IMR-90 (cell line): ENCODE data around the gene MAD2L2. TPM values are rescaled to one million over a fixed set of nuclear protein-coding genes. Genes with fewer than 3 reads are reported as not detected.

Experiments
- ATAC-seq: fragments of 200-7000 bp; cut with Tn5 transposase; 2 replicates; pipeline ENCODE4 v1.9.1; 2020; ENCODE audit warnings: low read depth, mild to moderate bottlenecking, moderate library complexity
- BruUV-seq: library from RNA; stranded (reverse); fragments of 400-500 nt; replicated peaks from 2 replicates; lab custom pipeline; 2021; lab: Mats Ljungman, UMichigan
- CTCF ChIA-PET: fragments of 300-600 bp; formaldehyde crosslinking; extraction: SDS; loops from one replicate; lab custom pipeline; 2021; ENCODE audit warnings: antibody characterized with exemption; lab: Yijun Ruan, JAX
- POLR2A ChIA-PET: fragments of 300-600 bp; sonication (Branson Sonifier 250); formaldehyde crosslinking; loops from one replicate; lab custom pipeline; 2022; ENCODE audit warnings: antibody characterized with exemption; ENCODE audit not compliant: unreplicated experiment; lab: Charles Lee
- DNase-seq: peaks from one replicate; pipeline ENCODE4 v3.0.0; 2013
- H2AFZ ChIP-seq: replicated peaks from 2 replicates; pipeline ENCODE3; 2013; ENCODE audit warnings: low read length, mild to moderate bottlenecking; ENCODE audit not compliant: poor library complexity
- H2AK5ac ChIP-seq: 2 replicates; pipeline ENCODE4 v1.6.1; 2013; ENCODE audit warnings: low read depth, low read length, inconsistent platforms
- H2AK9ac ChIP-seq: replicated peaks from 2 replicates; pipeline ENCODE3; 2013; ENCODE audit warnings: mild to moderate bottlenecking, low read depth, low read length, moderate library complexity; ENCODE audit not compliant: poor library complexity
- H2BK120ac ChIP-seq: 2 replicates; pipeline ENCODE4 v1.6.1; 2013; ENCODE audit warnings: low read depth, low read length, inconsistent platforms
- H2BK15ac ChIP-seq: 3 replicates; pipeline ENCODE4 v1.6.1; 2013; ENCODE audit warnings: low read depth, low read length, inconsistent platforms
- H2BK20ac ChIP-seq: 2 replicates; pipeline ENCODE4 v1.6.1; 2013; ENCODE audit warnings: low read depth, mild to moderate bottlenecking, inconsistent platforms, low read length, moderate library complexity
- H2BK5ac ChIP-seq: 2 replicates; pipeline ENCODE4 v1.6.1; 2013; ENCODE audit warnings: mild to moderate bottlenecking, low read depth, low read length, inconsistent platforms; ENCODE audit not compliant: poor library complexity, severe bottlenecking
- H3K14ac ChIP-seq: replicated peaks from 2 replicates; pipeline ENCODE4 v1.6.1; 2013; ENCODE audit warnings: low read depth, low read length, inconsistent platforms
- H3K18ac ChIP-seq: 2 replicates; pipeline ENCODE4 v1.6.1; 2013; ENCODE audit warnings: low read depth, low read length, control low read depth
- H3K23ac ChIP-seq: 2 replicates; pipeline ENCODE4 v1.6.1; 2013; ENCODE audit warnings: low read depth, low read length, inconsistent platforms
- H3K27ac ChIP-seq: 2 replicates; pipeline ENCODE4 v1.5.1; 2013; ENCODE audit warnings: mild to moderate bottlenecking, control low read depth, low read length; ENCODE audit not compliant: insufficient read depth
- H3K27me3 ChIP-seq: 2 replicates; pipeline ENCODE4 v1.6.1; 2013; ENCODE audit warnings: low read length; ENCODE audit not compliant: control insufficient read depth, insufficient read depth
- H3K36me3 ChIP-seq: 2 replicates; pipeline ENCODE4 v1.6.1; 2013; ENCODE audit warnings: low read length, mixed read lengths; ENCODE audit not compliant: control insufficient read depth, insufficient read depth
- H3K4ac ChIP-seq: 2 replicates; pipeline ENCODE4 v1.6.1; 2013; ENCODE audit warnings: low read depth, low read length, inconsistent platforms
- H3K4me1 ChIP-seq: 2 replicates; pipeline ENCODE4 v1.6.1; 2013; ENCODE audit warnings: low read length, mixed read lengths; ENCODE audit not compliant: control insufficient read depth, insufficient read depth
- H3K4me2 ChIP-seq: 2 replicates; pipeline ENCODE4 v1.6.1; 2013; ENCODE audit warnings: low read depth, mild to moderate bottlenecking, control low read depth, low read length, moderate library complexity
- H3K4me3 ChIP-seq: 2 replicates; pipeline ENCODE4 v1.5.1; 2013; ENCODE audit warnings: low read depth, mild to moderate bottlenecking, control low read depth, low read length, moderate library complexity; ENCODE audit not compliant: insufficient read depth
- H3K56ac ChIP-seq: 2 replicates; pipeline ENCODE4 v1.6.1; 2013; ENCODE audit warnings: low read length, inconsistent platforms; ENCODE audit not compliant: insufficient read depth; ENCODE audit errors: extremely low read depth
- H3K79me1 ChIP-seq, 2 experiments: 2 replicates each; pipeline ENCODE4 v1.6.1; 2013; ENCODE audit warnings: low read length in 2 of 2, inconsistent platforms in 1 of 2, low read depth in 1 of 2
- H3K9ac ChIP-seq: 2 replicates; pipeline ENCODE4 v1.6.1; 2013; ENCODE audit warnings: low read depth, low read length, control low read depth
- H3K9me1 ChIP-seq: 2 replicates; pipeline ENCODE4 v1.6.1; 2013; ENCODE audit warnings: low read length, inconsistent platforms; ENCODE audit not compliant: insufficient read depth
- H3K9me3 ChIP-seq: 2 replicates; pipeline ENCODE4 v1.6.1; 2013; ENCODE audit warnings: low read length; ENCODE audit not compliant: control insufficient read depth, insufficient read depth
- H4K20me1 ChIP-seq: 2 replicates; pipeline ENCODE4 v1.6.1; 2013; ENCODE audit warnings: low read length, inconsistent platforms; ENCODE audit not compliant: insufficient read depth
- H4K5ac ChIP-seq: 2 replicates; pipeline ENCODE4 v1.6.1; 2013; ENCODE audit warnings: mild to moderate bottlenecking, low read depth, low read length, control low read depth
- H4K8ac ChIP-seq, 2 experiments: 2 replicates each; pipeline ENCODE4 v1.6.1; 2013; ENCODE audit warnings: low read depth in 2 of 2, low read length in 2 of 2, control low read depth in 1 of 2, inconsistent platforms in 1 of 2
- H4K91ac ChIP-seq: 2 replicates; pipeline ENCODE4 v1.6.1; 2013; ENCODE audit warnings: low read depth, low read length, inconsistent platforms; ENCODE audit not compliant: insufficient read depth
- CEBPB ChIP-seq: IDR thresholded peaks from 2 replicates; pipeline ENCODE4 v1.6.1; 2012; ENCODE audit warnings: low read depth, low read length, improper control_type of control experiment
- MAZ ChIP-seq: IDR thresholded peaks from 2 replicates; pipeline ENCODE4 v1.6.1; 2012; ENCODE audit warnings: low read depth, mild to moderate bottlenecking, low read length, improper control_type of control experiment, moderate library complexity, borderline replicate concordance
- WGBS, 2 experiments: methylation state at CpG; one replicate each; pipeline versions ENCODE4 v1.1.5 to v1.1.7; 2013; ENCODE audit warnings: missing lambda C conversion rate in 2 of 2; ENCODE audit not compliant: insufficient read length in 1 of 2; ENCODE audit errors: extremely low coverage in 2 of 2; 5-methylcytosine and 5-hydroxymethylcytosine counted together
- dilution Hi-C: fragments of 300-500 bp; cut with HindIII; formaldehyde crosslinking; loops from one replicate; pipeline ENCODE4 v1.14.3; 2018; ENCODE audit warnings: low sequenced_read_pairs; ENCODE audit not compliant: unreplicated experiment
- in situ Hi-C: fragments of 300-500 bp; cut with MboI; formaldehyde crosslinking; loops from 3 replicates; pipeline ENCODE4 v1.14.3; 2019; ENCODE audit warnings: low sequenced_read_pairs, inconsistent platforms, mixed read lengths
- intact Hi-C: fragments of 100-400 bp; cut with micrococcal nuclease; formaldehyde crosslinking; loops from 2 replicates; pipeline ENCODE4 v1.10.0; 2022
- polyA plus RNA-seq, 3 experiments: library from polyadenylated mRNA; depleted of rRNA; stranded (reverse); fragments of >200 nt; gene quantifications; 2 replicates each; pipeline ENCODE4 v1.2.3, GENCODE V29; 2012; ENCODE audit warnings: low replicate concordance in 1 of 3
- total RNA-seq: library from RNA; depleted of rRNA; stranded (reverse); fragments of >200 nt; gene quantifications from 2 replicates; pipeline ENCODE4 v1.2.3, GENCODE V29; 2012
- TF ChIP-seq, protein P1 (sequence below): conservative IDR thresholded peaks from 2 replicates; pipeline ENCODE4 v1.5.1; 2012; ENCODE audit warnings: mild to moderate bottlenecking, low read depth, low read length, improper control_type of control experiment

MAD2L2 gene
- total and polyA plus RNA-seq, 2 of the 4 experiments (the other 2 are of a cell fraction) = 44.6 to 70.9 TPM

DNA sequence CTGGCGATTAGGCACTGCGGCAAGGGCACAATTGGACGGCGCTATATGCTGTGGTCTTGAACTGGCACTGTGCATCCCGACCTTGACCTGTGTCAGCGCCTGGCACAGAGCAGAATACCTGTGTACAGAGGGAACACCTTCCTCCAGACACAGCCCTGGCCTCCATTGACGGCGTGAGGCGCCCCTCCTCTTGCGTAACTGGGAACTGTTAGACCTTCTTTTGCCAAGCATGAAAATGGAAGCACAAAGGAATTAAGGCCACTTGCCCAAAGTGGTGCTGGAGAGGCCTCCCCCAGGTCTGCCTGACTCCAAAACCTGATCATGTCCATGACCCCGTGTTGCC is 48.2 kb upstream of the MAD2L2 start:
- dilution Hi-C loops = no loop called here

More for the DNA sequence above, 48.2 kb upstream of the MAD2L2 start:
- Histone ChIP-seq H2BK15ac (no peak overlapping the region), H3K56ac (no peak overlapping the region), H3K4ac (no peak overlapping the region), H3K4me3 (no peak overlapping the region), H3K4me2 (no peak overlapping the region), H2AK9ac (peak overlapping the region; percentile 50), H3K9ac (no peak overlapping the region), H2BK120ac (no peak overlapping the region), H3K27ac (no peak overlapping the region), H4K91ac (no peak overlapping the region), H3K79me1 (no peaks in the 10 kb centered on the region), H3K4me1 (peaks cover 13% of the 10 kb centered on the region), H3K27me3 (peaks cover 7% of the 10 kb centered on the region), H2AFZ (peak overlapping the region; percentile 78), H3K23ac (no peak overlapping the region), H3K9me3 (no peaks in the 10 kb centered on the region), H2AK5ac (peak overlapping the region; percentile 33; the same call in 1 of the 2 replicates), H4K8ac (0 out of 4 replicates have a peak overlapping the region, but pooled peaks of 1 of the 2 experiments have one; percentile 1), H4K20me1 (no peaks in the 10 kb centered on the region), H3K18ac (no peak overlapping the region), H3K14ac (no peak overlapping the region), H2BK5ac (no peak overlapping the region), H4K5ac (no peak overlapping the region), H3K36me3 (no peaks in the 10 kb centered on the region), H2BK20ac (no peak overlapping the region), H3K9me1 (peaks cover 10% of the 10 kb centered on the region)
- WGBS, 2 experiments = 92% methylated on average over 10 of the region's 11 CpGs; no CpG with 5 or more reads in 1 of the 2 experiments
- TF ChIP-seq MAZ = no peak
- TF ChIP-seq, protein P1, sequence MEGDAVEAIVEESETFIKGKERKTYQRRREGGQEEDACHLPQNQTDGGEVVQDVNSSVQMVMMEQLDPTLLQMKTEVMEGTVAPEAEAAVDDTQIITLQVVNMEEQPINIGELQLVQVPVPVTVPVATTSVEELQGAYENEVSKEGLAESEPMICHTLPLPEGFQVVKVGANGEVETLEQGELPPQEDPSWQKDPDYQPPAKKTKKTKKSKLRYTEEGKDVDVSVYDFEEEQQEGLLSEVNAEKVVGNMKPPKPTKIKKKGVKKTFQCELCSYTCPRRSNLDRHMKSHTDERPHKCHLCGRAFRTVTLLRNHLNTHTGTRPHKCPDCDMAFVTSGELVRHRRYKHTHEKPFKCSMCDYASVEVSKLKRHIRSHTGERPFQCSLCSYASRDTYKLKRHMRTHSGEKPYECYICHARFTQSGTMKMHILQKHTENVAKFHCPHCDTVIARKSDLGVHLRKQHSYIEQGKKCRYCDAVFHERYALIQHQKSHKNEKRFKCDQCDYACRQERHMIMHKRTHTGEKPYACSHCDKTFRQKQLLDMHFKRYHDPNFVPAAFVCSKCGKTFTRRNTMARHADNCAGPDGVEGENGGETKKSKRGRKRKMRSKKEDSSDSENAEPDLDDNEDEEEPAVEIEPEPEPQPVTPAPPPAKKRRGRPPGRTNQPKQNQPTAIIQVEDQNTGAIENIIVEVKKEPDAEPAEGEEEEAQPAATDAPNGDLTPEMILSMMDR = no peak
- TF ChIP-seq CEBPB = peak; percentile 48
- ChIA-PET POLR2A (no interaction called here), CTCF (no interaction called here)
- no peak for ATAC-seq
- BruUV-seq = no TSS peak
- in situ Hi-C loops (no loop called here), intact Hi-C loops (no loop called here)
- DNase-seq = no peak
